Mucosa of gallbladder (tissue), 1 donor: ENCODE measurements around the gene PSMD1. TPM values are rescaled to one million over a fixed set of nuclear protein-coding genes. Genes with fewer than 3 reads are reported as not detected.
"Not testable (repeated sequence)": the region's sequence is repeated elsewhere in the genome, so short reads cannot be mapped to it uniquely, and the experiment has no call there.

ENCODE experiments used
- DNase-seq: peaks from one replicate; pipeline ENCODE4 v3.0.0-alpha.2; 2020; ENCODE audit warnings: low spot score
- total RNA-seq: library from RNA; stranded (reverse); gene quantifications from one replicate; pipeline ENCODE4 v1.2.1, GENCODE V29; 2021
- donor health status: DM: no; HTN: no; CAD: no.

Gene PSMD1
- total RNA-seq, 1 donor from 2014 or later = 55.6 TPM

DNA sequence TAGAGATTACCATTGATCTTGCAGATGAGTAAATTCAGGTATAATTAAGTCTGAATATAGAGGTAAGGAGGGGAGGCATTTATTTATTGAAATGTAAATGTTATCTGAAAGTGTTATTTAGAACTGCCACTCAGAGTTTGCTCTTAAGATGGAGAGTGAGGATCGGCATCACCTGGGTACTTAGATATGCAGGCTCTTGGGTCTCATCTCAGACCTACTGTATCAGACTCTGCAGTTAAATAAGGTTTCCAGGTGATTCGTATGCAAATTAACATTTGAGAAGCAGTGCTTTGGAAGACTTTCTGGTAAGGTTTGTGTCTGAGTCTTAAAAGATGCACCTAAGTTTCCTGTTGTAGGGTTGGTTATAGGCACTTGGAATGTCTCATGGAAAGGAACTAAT, 59.0 kb downstream of the PSMD1 start:
- no peak for DNase-seq

DNA sequence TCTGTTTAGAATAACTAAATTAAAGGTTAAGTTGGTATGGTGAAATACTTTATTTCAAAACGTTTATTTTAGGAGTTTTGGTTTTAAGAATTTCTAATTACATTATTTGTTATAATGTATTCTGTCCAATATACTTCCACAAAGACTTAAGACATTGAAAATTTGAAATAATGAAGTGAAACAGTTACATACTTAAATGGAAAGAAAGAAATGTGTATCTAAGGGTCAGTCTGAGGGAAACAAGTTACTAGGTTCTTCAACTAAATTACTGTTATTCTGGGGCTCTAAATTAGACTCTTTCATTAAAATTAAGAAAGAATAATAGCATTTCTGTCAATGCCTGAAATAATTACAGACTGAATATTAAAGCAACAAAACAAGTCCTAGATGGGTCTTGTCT, 60.5 kb downstream of the PSMD1 start:
- no peak for DNase-seq

DNA sequence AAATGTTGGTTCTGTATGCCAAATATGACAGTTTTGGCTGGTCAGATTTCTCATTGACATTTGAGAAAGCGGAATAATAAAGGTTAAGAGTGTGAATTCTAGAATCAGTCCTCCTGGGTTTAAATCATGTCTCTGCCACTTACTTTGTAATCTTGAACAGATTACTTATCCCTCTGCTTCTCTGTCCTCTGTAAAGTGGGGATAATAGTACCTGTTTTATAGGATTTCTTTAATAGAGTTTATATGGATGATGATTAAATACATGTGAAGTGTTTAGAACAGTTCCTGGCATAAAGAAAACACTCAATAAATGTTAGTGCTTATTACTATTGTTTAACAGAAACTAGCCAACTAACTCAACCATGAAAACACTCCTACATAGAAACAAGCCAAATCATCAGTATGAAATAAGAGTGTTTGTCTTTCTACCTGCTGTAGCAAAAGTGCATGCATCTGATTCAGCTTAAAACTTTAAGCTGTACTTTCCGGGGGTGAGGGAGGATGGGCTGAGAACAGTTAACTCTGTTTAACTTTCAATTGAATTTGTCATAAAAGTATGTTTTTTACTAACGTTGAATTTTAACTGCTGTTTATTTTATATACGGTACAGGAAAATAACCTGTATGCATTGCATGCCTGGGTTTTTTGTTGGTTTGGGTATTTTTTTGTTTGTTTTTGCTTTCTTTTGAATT, 61.4 kb downstream of the PSMD1 start:
- no peak for DNase-seq

DNA sequence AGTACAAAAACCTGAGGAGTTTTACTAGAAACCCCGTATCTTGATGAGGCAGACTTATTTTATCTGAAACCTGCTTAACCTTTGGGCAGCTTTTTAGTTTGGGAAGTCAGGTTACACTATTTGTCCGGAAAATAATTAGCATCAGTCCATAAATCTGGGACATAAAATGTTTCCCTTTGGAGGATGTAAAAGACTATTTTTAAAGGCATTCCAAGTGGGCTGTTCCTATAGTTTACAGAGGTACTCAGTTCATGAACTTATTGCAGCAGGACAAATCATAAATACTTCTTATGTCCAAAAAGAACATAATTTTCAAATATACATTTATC, 61.9 kb downstream of the PSMD1 start:
- DNase-seq = no peak

DNA sequence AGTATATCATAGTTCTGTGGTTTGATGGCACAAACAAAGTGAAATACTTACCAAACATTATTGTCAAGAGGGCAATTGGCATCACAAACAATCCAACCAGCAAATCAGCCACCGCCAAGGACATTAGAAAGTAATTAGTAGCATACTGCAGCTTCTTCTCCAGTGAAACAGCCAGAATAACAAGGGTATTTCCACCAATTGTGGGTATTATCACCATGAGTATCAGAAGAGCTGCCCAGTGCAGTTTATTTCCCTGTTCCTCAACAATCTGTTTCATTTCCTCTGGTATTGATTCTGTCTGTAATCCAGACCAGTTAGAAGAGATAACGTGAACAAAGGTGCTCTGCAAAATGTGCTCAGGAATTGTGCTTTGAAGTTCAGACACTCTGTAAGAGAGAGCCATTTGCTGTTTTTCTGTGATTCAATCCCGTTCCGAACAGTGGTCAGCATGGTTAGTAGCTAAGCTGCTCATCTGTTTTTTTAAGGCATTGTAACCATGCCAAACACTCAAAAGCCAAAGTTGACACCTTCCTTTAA, 66.8 kb downstream of the PSMD1 start:
- no peak for DNase-seq

DNA sequence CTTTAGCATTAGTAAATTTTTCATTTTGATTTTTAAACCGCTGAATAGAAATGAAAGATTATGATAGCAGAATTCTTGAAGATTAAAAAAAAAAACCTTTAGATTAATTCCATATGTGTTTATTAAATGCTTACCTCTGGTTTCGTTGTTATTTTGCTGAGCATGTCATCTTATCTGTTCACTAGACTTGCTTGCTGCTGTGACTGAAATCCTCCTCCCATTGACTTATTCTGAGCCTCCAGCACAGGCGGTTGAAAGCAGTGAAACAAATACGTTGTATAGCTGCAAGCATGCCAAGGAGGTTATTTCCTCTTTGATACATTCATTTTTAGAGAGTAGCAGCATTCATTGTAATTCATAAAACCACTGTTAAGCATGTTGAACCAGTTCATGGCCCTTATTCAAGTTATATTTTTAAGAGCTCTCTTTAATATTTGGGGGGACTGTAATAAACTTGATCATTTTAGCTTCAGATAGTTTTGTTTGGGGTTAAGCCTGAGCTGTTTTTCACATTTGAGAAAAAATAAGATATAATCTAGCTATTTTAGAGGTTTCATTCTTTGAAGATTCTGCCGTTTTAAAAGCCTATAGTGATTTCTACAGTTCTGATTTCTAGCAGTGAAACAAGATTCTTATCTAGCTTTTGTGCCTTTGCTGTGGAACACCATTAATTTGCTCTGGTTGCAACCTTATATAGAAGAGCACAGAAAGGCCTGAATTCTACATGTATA, 68.3 kb downstream of the PSMD1 start, which contains the start of gene HTR2B:
TSS of gene HTR2B (minus strand) at position 205 of the 731 bp plus-strand sequence. CDS start 1,278 bp downstream, outside the sequence.
- no peak for DNase-seq

DNA sequence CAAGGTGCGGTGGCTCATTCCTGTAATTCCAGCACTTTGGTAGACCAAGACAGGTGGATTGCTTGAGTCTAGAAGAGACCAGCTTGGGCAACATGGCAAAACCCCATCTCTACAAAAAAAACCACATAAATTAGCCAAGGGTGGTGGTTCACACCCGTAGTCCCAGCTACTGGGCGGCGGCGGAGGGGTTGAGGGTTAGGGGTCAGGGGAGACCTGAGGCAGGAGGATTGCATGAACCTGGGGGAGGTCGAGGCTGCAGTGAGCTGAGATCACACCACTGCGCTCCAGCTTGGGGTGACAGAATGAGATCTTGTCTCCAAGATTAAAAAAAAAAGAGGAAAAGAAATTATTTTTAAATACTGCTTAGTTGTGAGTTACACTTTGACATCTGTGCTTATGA, 69.5 kb downstream of the PSMD1 start:
- no peak for DNase-seq

DNA sequence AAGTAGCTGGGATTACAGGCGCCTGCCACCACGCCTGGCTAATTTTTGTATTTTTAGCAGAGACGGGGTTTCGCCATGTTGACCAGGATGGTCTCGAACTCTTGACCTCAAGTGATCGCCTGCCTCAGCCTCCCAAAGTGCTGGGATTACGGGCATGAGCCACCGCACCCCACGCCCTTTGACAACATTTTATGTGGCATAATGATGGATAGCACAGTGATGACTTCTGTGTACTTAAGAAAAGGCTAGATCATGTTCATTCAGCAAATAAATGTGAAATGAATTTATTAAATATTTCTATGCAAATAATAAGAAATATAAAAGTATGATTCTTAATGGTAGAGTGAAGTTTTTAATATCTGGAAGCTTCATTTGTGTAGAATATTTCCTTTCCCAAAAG, 70.8 kb downstream of the PSMD1 start:
- no peak for DNase-seq

DNA sequence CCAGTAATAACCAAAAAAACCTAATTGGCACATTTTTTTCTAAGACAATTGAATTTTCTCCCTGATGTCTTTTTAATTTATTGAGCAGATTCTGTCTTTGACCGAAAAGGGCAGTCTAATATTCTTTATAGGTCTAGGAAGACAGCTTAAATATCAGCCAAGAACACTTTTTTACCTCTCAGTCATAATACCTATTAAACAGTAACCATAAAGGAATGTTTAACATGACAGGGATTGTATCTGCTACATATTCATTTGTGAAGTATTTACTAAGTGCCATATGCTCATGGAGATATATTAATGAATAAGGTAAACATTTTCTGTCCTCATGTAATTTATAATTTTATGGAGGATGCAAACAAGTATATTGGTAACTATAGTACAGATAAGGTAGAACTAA, 71.3 kb downstream of the PSMD1 start:
- DNase-seq = no peak

DNA sequence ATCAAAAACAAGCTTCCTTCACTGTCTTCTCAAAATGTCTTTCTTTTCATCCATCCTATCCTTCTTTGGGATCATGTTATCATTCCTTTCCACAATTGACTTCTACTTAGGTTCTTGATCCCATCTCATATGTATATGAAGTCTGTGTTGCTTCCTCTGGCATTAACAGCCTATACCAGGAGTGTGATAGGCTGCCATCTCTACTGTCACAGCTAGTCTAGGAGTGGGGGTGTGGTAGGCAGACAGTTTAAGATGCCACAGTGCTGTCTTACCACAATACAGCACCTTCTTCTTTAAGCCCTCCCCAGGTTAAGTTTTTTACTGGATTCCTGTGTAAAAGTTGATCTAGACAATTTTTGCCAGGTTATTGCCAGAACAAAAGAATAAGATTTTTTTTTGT, 71.9 kb downstream of the PSMD1 start:
- DNase-seq = no peak

DNA sequence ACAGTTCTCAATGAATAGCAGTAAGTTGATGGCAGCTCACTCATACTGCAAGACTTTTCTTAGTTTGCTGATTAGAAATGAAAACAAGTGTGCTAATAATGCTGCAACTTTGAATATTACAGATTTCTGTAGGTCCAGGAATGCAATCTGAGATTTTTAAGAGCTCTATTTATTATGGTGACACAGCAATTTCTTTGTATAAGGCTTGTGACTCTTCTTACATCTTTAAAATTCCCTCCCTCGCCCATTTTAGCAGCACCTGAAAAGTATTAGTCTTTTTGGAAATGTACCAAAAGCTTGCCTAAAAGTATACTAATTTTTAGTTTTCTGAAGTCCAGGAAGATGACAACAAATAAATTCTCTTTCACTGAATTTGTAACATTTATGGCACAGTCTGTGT, 72.5 kb downstream of the PSMD1 start:
- DNase-seq = no peak

DNA sequence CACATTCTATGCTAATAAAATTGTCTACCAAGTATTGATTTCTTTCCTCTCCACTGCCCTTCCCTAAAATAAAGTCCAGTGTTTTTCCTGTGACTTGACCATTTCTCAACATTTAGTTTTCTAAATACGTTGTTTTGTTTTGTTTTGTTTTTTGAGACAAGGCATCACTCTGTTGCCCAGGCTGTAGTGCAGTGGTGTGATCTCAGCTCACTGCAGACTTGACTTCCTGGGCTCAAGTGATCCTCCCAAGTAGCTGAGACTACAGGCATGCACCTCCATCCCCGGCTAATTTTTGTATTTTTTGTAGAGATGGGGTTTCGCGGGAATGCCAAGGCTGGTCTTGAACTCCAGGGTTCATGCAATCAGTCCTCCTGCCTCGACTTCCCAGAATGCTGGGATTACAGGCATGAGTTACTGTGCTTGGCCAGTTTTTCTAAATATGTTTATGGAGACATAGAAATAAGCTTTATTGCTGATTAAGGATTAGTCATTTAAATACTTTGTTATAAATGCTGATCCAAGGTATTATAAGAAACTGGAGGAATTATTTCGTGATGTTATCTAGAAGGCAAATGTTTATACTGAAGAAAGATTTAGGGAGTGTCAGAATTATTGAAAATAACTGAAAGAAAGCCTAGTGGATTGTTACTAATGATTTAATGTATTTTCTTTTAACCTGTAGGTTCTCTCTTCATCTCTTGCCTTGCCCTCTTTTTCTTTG, 73.8 kb downstream of the PSMD1 start:
- DNase-seq = no peak

DNA sequence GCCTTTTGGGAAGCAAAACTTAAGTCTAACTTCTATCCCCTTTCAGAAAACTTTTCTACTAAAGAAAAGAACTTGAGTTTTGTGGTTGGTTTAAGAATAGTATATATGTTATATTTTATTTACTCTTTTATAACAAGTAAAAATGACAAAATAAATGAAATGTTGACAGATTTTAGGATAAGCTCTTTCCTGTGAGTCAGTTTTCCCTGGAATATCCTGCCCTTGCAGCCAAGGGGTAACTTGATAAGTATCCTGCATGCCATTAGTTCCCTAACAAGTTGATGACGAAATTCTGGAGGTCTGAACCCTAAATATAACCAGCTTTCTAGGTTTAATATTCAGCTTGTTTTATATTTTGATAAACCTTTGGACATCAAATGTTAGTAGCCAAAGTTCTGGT, 75.5 kb downstream of the PSMD1 start:
- no peak for DNase-seq

DNA sequence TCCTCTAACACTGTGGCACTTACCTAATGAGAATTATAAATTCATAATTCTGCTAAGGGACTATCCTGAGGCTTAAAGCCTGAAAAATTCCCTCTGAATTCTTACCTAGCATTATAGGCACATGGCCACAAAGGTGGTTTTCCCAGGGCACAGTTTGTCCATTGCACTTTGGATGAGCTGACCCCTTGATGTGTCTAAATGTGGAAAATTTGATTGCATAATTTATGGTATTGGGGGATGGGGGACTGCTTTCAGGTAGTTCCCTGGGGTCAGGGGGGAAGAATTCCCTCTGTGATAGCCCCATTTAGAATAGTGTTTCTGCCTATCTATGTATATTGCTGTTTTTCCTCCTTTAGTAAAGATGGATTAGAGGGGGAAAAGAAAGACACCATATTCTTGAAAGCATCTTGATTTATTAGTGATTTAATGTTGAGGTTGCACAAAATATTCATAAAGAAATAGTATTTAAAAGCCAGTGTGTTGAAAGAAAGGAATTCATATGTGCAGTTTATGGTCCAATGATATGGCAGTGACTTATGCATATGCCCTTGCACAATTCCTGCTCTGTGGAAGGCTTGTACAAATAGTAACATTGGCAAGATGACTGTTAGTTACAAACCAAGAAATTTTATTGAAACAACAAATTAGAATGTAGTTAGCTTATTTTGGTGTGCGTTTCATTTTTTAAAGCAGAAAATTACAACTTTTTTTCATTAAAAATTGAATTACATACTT, 76.9 kb downstream of the PSMD1 start:
- DNase-seq = no peak

DNA sequence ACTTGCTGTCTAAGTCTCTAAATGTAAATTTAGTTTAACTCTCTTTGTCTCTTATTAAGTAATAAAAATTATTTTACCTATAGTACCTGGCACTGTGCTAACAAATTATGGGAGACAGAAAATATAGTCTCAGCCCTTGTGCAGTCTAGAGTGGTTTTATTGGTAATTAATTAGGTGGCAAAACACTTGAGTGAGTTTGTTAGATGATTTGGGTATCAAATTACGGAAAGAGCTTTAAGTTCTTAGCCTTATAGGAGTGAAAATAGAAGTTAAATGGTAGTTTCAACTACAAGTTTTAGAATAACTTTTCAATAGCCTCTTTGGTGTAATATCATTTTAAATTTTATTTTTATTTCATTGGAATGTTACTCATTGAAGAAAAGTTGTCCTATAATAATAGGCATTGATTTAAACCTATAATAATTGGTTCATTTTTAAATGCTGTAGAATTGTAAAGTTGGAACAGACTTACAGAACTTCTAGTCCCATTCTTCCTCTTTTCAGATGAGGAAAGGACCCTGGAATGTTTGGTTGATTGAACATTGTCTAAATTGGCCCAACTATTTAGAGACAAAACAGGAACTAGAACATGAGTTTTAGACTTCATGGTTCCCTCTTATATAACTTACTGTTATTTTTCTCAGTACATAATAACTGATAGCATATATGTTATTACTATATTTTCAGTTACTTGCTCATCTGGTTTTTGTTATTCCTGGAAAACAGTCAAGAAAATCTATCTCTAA, 78.4 kb downstream of the PSMD1 start:
- DNase-seq = no peak

DNA sequence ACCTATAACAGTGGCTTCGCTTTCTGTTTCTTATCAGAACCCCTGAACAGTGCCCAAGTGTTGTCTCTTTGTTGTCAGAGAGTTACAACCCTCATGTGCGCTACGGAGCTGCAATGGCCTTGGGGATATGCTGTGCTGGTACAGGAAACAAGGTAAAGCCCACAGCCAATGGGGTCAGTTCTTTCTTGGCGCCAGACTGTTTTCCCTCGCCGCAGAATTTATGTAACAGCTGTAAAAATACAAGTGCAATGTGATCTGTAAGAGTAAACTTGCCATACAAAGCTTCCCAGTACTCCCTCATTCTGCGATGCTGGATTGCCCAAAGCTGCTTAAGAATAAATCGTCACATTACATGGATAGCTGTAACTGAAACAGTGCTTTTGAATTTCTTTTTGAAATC, 82.0 kb downstream of the PSMD1 start:
- DNase-seq = no peak

DNA sequence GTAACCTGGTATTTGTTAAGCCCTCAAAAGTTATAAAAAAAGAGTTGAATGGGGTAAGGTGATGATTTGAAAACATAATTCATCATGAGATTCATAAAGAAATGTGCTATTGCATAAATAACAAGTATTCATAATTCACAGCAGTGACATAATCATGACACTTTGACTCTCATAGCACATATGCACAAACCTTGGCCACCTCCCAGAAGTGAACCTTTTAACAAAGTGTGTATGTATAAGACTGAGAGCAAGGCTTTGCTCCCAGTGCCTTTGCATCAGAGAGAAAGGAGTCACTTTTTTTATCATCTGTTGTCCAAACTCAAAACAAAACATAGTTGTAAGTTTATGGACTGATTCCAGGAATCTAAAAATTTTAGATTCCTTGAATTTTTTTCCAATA, 83.1 kb downstream of the PSMD1 start:
- no peak for DNase-seq

DNA sequence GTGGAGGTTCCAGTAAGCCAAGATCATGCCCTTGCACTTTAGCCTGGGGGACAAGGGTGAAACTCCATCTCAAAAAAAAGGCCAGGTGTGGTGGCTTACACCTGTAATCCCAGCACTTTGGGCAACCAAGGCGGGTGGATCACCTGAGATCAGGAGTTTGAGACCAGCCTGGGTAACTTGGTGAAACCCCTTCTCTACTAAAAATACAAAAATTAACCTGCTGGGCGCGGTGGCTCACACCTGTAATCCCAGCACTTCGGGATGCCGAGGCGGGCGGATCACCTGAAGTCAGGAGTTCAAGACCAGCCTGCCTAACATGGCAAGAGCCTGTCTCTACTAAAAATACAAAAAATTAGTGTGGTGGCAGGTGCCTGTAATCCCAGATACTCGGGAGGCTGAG, 84.1 kb downstream of the PSMD1 start:
- DNase-seq = not testable (repeated sequence)

DNA sequence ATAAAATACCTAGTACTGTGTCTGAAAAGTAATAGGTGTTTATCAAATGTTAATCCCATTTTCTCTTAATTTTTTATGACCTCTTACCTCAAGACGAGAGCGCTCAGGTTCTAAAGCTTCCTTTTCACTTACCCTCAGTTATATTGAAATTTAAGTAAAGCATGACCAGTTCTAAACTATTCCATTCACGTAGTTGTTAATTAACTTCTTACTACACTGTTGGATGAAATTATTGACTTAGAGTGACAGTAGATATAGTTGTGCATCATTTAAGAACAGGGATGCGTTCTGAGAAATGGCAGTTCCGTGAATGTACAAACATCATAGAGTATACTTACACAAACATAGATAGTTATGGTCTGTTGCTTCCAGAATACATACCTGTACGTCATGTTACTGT, 88.2 kb downstream of the PSMD1 start:
- no peak for DNase-seq

DNA sequence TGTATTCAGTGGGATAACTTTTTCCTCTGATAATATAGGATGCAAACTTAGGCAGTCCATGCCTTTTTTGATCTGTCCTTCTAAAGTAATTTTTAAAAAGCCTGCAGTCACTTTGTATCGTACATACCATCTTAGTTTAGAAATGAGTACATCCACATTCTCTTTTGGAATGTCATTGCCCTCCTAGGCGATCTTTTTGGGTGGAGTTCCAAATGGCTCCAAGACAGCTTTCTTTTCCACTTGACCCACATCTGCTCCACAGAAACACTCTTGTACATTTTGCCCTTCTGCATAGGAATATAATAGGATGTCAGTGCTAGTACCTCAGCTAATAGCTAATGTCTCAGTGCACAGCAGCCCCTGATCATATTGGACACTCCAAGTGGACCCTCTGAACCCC, 90.0 kb downstream of the PSMD1 start:
- DNase-seq = no peak

DNA sequence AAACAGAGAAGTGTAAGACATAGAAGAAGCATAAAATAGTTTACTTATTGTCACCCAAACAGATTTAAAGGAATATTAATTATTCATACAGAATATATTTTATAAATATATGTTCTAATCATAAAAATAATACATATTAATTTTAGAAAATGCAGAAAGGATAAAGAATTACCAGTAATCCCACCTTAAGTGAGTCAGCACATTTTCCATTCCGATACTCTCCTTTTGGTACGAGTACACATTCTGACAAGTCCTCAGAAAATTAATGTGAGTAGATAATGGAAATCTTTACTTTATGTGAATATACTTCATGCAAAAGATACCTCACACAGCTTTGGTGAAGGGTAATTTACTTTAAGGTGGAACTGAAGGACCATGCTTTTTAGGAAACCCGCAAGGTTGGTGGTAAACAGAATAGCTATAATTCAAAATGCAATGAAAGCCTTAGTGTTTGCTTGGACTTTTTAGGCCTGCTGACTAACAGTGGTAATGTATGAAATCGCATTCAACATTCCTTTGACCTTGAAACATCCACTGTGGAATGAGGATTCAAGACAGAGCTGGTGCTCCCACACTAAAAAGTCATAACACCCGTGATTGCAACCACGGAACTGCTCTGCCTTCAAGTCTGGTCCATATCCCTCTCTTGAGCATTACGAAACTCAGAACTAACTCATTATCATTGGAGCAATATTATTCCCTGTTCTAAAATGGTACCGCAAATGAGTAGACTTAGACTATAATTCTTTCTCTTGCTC, 96.3 kb downstream of the PSMD1 start:
- no peak for DNase-seq
